Measurements from ENCODE around the gene CDH11.

The CDH11 gene

DNA sequence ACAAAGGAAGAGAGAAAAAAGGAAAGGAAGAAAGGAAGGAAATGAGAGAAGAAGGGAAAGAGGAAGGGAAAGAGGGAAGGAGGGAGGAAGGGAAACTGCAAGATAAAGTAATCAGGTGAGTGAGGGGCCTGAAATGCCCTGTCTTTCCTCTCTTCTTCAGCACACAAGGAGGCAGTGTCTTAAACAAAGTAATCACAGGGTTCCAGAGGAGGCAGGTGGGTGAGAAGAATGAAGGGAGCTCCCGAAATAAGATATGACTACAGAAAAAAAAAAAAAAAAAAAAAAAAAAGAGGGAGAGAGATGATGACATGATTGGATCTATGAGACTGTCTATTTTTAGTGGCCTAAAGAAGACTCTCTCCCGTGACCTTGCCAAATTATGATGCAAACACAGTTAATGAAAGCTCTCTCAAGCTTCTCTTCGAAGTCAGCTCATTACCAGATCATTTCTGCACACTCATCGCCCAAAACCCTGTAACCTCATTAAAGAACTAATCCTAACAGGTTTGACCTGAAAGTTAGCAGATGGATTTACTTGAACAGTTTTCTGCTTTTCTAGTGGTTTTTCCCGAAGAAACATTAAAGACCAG, 53.6 kb downstream of the CDH11 start:
- in situ Hi-C loops (cut with MboI; ENCODE audit: low sequenced_read_pairs, unreplicated experiment): no loop called here
- DNase-seq (ENCODE audit: low spot score): no peak
- TF ChIP-seq, protein P1, sequence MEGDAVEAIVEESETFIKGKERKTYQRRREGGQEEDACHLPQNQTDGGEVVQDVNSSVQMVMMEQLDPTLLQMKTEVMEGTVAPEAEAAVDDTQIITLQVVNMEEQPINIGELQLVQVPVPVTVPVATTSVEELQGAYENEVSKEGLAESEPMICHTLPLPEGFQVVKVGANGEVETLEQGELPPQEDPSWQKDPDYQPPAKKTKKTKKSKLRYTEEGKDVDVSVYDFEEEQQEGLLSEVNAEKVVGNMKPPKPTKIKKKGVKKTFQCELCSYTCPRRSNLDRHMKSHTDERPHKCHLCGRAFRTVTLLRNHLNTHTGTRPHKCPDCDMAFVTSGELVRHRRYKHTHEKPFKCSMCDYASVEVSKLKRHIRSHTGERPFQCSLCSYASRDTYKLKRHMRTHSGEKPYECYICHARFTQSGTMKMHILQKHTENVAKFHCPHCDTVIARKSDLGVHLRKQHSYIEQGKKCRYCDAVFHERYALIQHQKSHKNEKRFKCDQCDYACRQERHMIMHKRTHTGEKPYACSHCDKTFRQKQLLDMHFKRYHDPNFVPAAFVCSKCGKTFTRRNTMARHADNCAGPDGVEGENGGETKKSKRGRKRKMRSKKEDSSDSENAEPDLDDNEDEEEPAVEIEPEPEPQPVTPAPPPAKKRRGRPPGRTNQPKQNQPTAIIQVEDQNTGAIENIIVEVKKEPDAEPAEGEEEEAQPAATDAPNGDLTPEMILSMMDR (IDR thresholded peaks at IDR 0.05; ENCODE audit: borderline replicate concordance, control extremely low read depth, extremely low read depth, insufficient read depth, missing control alignments): no peak

DNA sequence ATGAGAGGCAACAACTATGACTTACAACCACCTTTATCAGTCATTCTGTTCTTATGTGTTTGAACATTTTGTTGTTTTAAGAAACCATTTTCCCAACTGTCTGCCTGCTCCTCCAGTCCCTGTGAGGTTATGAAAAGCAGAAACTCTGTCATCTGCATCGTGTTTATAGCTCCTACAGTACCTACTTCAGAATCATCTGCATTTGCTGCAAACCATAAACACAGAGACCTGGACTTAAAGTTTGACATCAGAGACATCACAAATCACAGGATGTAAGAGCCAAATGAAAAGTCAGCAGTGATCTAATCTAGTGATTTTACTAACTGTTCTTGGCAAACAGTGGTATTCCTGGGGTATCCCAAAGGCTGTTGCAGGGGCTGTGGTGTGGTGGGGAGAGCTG, 55.2 kb downstream of the CDH11 start:
- in situ Hi-C loops (cut with MboI; ENCODE audit: low sequenced_read_pairs, unreplicated experiment): no loop called here
- DNase-seq (ENCODE audit: low spot score): no peak
- TF ChIP-seq, protein P1 (IDR thresholded peaks at IDR 0.05; ENCODE audit: borderline replicate concordance, control extremely low read depth, extremely low read depth, insufficient read depth, missing control alignments): no peak

DNA sequence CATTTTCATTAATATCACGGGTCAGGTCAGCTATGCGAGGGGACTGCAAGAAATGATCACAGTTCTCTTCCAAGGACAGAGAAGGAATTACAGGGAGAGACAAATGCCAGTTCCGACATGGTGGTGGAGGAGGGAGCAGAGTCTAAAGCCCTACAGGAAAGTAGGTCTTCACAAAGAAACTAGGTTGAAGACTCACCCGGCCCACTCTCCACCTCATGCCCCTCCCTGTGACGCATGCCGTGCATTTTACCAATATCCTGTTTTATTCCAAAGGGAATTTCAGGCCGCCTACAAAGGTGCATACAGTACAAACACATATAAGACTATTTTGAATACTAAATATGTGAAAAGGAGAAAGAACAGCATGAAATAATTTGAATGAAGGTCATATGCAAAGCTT, 56.8 kb downstream of the CDH11 start:
- TF ChIP-seq, protein P1 (IDR thresholded peaks at IDR 0.05; ENCODE audit: borderline replicate concordance, control extremely low read depth, extremely low read depth, insufficient read depth, missing control alignments): no peak
- in situ Hi-C loops (cut with MboI; ENCODE audit: low sequenced_read_pairs, unreplicated experiment): no loop called here
- no peak for DNase-seq (ENCODE audit: low spot score)

DNA sequence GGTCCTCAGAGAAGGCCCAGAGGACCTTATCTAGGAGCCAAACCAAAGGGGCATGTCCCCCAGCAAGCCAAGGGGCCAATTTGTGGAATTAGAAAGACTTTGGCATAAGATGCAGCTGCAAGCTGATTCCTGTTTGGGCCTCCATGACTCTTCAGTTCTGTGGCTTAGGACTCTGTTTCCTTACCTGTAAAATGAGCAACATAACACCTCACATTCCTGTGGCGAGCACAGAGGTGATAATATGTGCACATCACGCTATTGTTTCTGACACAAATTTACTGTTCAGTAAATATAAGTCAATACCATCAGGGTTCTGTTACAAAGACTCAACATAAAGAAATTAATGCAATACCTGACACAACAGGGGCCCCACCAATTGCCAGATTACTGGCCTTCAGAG, 57.7 kb downstream of the CDH11 start:
- in situ Hi-C loops (cut with MboI; ENCODE audit: low sequenced_read_pairs, unreplicated experiment): no loop called here
- DNase-seq (ENCODE audit: low spot score): no peak
- TF ChIP-seq, protein P1 (IDR thresholded peaks at IDR 0.05; ENCODE audit: borderline replicate concordance, control extremely low read depth, extremely low read depth, insufficient read depth, missing control alignments): no peak

DNA sequence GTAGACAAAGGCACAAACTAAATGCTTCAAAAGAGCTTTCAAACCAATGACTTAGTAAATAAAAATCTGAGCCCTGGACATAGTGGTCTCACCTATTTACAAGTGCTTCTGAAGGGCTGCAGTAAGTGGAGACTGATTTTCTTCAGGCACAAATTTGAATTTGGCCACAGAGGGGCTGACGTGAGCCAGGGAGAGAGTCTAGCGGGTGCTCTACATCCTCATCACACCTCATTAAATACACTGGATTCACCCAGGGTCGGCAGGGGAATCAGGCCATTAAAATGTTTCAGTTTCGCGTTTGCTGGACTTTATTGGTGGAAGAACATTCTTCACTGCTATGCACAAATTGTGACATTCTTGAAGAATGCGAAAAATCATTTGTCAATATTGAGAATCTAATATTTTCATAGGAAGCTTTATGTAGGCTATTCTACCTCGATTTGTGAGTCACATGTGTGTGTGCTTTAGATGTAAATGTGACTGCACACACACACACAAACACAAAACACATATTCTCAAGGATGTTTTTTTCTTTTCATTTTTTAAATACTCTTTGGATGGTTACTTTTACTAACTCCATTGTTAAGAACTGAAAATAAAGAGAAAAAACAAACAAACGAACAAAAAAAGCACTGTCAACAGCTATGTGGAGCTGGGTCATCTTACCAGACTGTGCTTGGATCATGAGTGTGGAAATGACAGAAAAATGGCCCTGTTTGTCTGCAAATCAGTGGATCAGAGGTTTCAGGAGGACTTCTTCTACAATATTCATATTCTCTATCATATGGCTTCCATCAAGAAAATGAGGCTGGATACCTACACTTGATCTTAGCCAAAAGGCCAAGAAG, 58.9 kb downstream of the CDH11 start:
- TF ChIP-seq, protein P1 (IDR thresholded peaks at IDR 0.05; ENCODE audit: borderline replicate concordance, control extremely low read depth, extremely low read depth, insufficient read depth, missing control alignments): no peak
- in situ Hi-C loops (cut with MboI; ENCODE audit: low sequenced_read_pairs, unreplicated experiment): no loop called here
- DNase-seq (ENCODE audit: low spot score): no peak

DNA sequence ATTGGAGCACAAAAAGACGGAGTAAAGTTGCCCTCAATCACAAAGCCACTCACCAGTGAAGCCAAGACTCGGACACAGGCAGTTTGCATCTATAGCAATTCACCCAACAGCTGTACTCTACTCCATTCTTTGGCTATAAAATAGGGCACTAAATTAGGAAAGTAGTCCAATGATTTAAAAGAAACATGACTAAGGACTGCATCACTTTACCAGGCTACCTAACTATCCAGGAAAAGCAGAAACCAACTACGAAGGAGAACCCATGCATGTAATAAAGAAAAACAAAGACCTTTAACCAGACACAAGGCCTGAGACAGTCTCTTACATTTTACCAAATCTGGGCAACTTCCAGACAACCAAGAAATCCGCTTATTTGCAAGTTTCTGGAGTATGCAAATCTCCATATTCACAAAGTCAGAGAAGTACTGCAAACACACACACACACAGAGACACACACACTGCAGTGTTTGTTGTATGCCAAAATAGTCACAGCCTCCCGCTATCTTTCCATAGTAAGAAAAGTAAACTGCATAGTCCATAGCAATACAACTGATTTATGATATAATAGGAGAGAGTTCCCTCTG, 59.8 kb downstream of the CDH11 start:
- in situ Hi-C loops (cut with MboI; ENCODE audit: low sequenced_read_pairs, unreplicated experiment): no loop called here
- TF ChIP-seq, protein P1 (IDR thresholded peaks at IDR 0.05; ENCODE audit: borderline replicate concordance, control extremely low read depth, extremely low read depth, insufficient read depth, missing control alignments): no peak
- DNase-seq (ENCODE audit: low spot score): no peak
